Measurements from ENCODE around the gene XYLT2.
"Not testable (repeated sequence)": the region's sequence is repeated elsewhere in the genome, so short reads cannot be mapped to it uniquely, and the experiment has no call there.

Gene XYLT2

DNA sequence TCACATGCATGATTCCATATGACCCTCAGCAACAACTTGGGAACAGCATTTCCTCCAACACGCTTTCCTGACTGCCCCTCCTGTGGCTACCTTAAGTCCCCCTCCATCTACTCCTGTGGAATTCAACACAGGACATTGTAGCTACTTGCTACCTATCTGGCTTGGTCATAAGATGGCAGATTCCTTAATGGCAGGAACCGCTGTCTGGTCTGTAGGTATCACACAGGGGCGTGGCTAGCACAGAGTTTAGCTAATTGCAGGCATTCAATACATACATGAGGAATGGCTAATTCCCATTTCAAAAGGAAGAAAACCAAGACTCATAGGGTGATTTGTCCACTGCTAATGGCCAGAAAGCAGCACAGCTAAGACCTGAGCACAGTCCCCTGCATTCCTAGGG is 42.8 kb downstream of the XYLT2 start:
- DNase-seq (ENCODE audit: low read depth in 1 of 2, low spot score in 1 of 2): no peak

DNA sequence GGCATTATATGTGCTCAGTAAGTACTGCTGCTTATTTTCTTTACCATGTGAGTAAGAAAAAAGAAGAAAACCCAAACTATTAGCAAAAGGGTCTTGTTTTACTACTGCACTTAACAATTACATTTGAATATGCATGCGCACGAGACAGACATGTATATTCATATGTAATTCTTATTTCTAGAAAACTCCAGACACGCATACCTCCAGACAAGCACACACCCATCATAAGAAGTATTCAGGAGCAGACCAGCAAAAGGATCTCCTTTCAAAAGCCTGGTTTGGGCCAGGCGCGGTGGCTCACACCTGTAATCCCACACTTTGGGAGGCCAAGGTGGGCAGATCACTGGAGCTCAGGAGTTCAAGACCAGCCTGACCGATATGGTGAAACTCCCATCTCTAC is 43.6 kb downstream of the XYLT2 start:
- DNase-seq (ENCODE audit: low read depth in 1 of 2, low spot score in 1 of 2): no peak

- DNase-seq (ENCODE audit: low read depth in 1 of 2, low spot score in 1 of 2): no peak
Measured at GRCh38 chr17:50392621-50393020, 46.7 kb downstream of the XYLT2 start.

- DNase-seq (ENCODE audit: low read depth in 1 of 2, low spot score in 1 of 2): no peak
Measured at GRCh38 chr17:50393700-50394099, 47.8 kb downstream of the XYLT2 start.

GRCh38 chr17:50394711-50395110 is 48.8 kb downstream of the XYLT2 start:
- DNase-seq (ENCODE audit: low read depth in 1 of 2, low spot score in 1 of 2): no peak

GRCh38 chr17:50396261-50397110 is 50.6 kb downstream of the XYLT2 start:
- no peak for DNase-seq (ENCODE audit: low read depth in 1 of 2, low spot score in 1 of 2)

GRCh38 chr17:50397111-50397918 is 51.4 kb downstream of the XYLT2 start, which contains the start of gene LRRC59:
TSS of gene LRRC59 (minus strand) at chr17:50397523. CDS start at chr17:50397317, 206 bp downstream.
- peak; percentile 90 to 91 for DNase-seq (ENCODE audit: low read depth in 1 of 2, low spot score in 1 of 2)

GRCh38 chr17:50397919-50398285 is 52.0 kb downstream of the XYLT2 start:
- DNase-seq (ENCODE audit: low read depth in 1 of 2, low spot score in 1 of 2): no peak

DNA sequence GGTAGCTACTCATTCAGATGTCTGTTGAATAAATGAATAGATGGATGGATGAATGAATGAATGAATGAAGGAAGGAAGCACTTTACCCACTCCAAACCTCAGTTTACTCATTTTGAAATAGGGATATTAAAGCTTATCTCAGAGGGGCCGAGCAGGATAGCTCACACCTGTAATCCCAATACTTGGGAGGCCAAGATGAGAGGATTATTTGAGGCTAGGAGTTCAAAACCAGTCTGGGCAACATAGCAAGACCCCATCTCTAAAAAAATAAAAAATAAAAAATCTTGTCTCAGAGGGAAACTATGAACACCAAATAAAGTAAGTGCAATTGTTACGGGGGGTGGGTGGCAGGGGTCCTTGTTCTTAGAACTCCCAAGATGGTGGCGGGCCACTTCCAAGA is 52.7 kb downstream of the XYLT2 start:
- not testable (repeated sequence) for DNase-seq (ENCODE audit: low read depth in 1 of 2, low spot score in 1 of 2)

DNA sequence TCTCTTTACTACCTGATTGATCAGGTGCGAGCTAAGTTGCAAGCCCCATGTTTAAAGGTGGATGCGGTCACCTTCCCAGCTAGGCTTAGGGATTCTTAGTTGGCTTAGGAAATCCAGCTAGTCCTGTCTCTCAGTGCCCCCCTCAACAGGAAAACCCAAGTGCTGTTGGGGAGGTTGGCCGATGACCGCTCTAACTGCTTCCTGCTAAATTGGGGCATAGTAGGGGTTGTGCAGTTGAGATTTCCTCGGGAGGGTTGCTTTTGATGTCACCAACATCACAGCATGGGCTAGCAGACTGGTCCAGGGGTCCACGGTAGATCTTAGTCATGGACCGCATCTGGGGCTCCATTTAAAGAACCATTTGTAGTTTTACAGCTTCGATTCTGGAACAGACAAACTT is 53.7 kb downstream of the XYLT2 start:
- DNase-seq (ENCODE audit: low read depth in 1 of 2, low spot score in 1 of 2): not testable (repeated sequence)

GRCh38 chr17:50405351-50405750 is 59.4 kb downstream of the XYLT2 start:
- not testable (repeated sequence) for DNase-seq (ENCODE audit: low read depth in 1 of 2, low spot score in 1 of 2)

DNA sequence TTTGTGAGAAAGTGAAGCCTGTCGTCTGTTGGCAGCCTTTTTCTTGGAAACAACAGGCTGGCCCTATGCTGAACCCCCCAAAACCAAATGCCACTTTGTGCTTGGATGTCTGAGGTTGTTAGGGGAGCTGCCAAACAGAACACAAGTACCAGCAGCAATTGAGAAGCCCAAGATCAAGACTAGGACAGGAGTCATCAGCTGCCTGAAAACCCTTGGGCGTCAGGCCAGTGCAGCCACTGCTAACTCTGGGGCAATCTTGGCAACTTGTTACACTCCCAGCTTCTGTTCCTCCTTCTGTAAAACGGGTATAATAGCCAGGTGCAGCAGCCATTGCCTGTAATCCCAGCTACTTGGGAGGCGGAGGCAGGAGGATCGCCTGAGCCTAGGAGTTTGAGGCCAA is 60.7 kb downstream of the XYLT2 start:
- no peak for DNase-seq (ENCODE audit: low read depth in 1 of 2, low spot score in 1 of 2)

DNA sequence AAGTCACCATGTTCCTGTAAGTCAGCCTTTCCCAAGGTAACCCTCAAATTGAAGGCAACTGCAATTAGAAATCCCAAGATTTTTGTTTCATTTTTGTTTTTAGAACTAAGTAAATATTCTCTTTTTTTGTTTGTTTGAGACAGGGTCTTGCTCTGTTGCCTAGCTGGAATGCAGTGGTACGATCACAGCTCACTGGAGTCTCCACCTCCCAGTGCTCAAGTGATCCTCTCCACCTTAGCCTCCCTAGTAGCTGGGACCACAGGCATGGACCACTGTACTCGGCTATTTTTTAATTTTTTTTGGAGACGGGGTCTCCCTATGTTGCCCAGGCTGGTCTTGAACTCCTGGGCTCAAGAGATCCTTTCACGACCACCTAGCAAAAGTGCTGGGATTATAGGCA is 62.0 kb downstream of the XYLT2 start:
- no peak for DNase-seq (ENCODE audit: low read depth in 1 of 2, low spot score in 1 of 2)

All from activated T-helper 1 cell treated with anti-CD3 and anti-CD28 coated beads, Interleukin-2, amount 50 U/mL, for 16 hours (primary cell).